Glutamatergic neuron (in vitro differentiated cells): ENCODE measurements around the gene MSH2. TPM values are rescaled to one million over a fixed set of nuclear protein-coding genes. Genes with fewer than 3 reads are reported as not detected.
"Not testable (repeated sequence)": the region's sequence is repeated elsewhere in the genome, so short reads cannot be mapped to it uniquely, and the experiment has no call there.

Experiments used
- DNase-seq: peaks from one replicate; pipeline ENCODE4 v3.0.0; 2022
- H3K27ac Mint-ChIP-seq: one replicate; pipeline ENCODE4 v1.8.0; 2020; ENCODE audit warnings: mild to moderate bottlenecking, mixed read lengths, inconsistent platforms; ENCODE audit not compliant: unreplicated experiment
- H3K27me3 Mint-ChIP-seq: one replicate; pipeline ENCODE4 v1.8.0; 2020; ENCODE audit warnings: mild to moderate bottlenecking, moderate library complexity, mixed read lengths, inconsistent platforms; ENCODE audit not compliant: unreplicated experiment
- H3K36me3 Mint-ChIP-seq: one replicate; pipeline ENCODE4 v1.8.0; 2020; ENCODE audit warnings: mild to moderate bottlenecking, mixed read lengths, inconsistent platforms; ENCODE audit not compliant: unreplicated experiment
- H3K4me1 Mint-ChIP-seq: one replicate; pipeline ENCODE4 v1.8.0; 2020; ENCODE audit warnings: mild to moderate bottlenecking, low read depth, mixed read lengths, inconsistent platforms; ENCODE audit not compliant: unreplicated experiment
- H3K4me3 Mint-ChIP-seq: one replicate; pipeline ENCODE4 v1.8.0; 2020; ENCODE audit warnings: mild to moderate bottlenecking, mixed read lengths, inconsistent platforms; ENCODE audit not compliant: unreplicated experiment
- H3K9me3 Mint-ChIP-seq: one replicate; pipeline ENCODE4 v1.8.0; 2020; ENCODE audit warnings: mild to moderate bottlenecking, moderate library complexity, mixed read lengths, inconsistent platforms; ENCODE audit not compliant: unreplicated experiment
- total RNA-seq: library from RNA; stranded (reverse); fragmentation: NEBNext Ultra II Directional; extraction: Animal tissue kit (Norgen Biotek cat#: 25700); gene quantifications from one replicate; pipeline ENCODE4 v1.2.1, GENCODE V29; 2021; ENCODE audit not compliant: unreplicated experiment
- TF ChIP-seq, protein P1 (sequence below): fragments of 200-600 bp; sonication (generic); IDR thresholded peaks from one replicate; pipeline ENCODE4 v1.5.0; 2021; ENCODE audit not compliant: partially characterized antibody, unreplicated experiment

The MSH2 gene
- total RNA-seq, 1 donor from 2014 or later = 27.9 TPM

DNA sequence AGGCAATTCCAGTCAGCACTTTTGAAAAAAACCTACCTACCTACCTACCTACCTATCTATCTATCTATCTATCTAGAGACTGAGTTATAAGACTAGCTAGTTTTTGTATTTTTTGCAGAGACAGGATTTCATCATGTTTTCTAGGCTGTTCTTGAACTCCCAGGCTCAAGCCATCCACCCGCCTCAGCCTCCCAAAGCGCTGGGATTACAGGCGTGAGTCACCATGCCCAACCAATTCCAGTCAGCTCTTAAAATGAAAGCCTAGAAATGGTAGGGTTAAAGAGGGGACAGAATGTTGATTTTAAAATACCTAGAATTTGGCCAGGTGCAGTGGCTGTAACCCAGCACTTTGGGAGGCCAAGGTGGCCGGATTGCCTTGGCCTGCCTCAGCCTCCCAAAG is 19.1 kb downstream of the MSH2 start:
- peaks cover 1% of the 10 kb centered on the region for H3K9me3 Mint-ChIP-seq
- TF ChIP-seq, protein P1, sequence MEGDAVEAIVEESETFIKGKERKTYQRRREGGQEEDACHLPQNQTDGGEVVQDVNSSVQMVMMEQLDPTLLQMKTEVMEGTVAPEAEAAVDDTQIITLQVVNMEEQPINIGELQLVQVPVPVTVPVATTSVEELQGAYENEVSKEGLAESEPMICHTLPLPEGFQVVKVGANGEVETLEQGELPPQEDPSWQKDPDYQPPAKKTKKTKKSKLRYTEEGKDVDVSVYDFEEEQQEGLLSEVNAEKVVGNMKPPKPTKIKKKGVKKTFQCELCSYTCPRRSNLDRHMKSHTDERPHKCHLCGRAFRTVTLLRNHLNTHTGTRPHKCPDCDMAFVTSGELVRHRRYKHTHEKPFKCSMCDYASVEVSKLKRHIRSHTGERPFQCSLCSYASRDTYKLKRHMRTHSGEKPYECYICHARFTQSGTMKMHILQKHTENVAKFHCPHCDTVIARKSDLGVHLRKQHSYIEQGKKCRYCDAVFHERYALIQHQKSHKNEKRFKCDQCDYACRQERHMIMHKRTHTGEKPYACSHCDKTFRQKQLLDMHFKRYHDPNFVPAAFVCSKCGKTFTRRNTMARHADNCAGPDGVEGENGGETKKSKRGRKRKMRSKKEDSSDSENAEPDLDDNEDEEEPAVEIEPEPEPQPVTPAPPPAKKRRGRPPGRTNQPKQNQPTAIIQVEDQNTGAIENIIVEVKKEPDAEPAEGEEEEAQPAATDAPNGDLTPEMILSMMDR = no peak
- no peak overlapping the region for H3K4me3 Mint-ChIP-seq
- H3K27ac Mint-ChIP-seq = no peak overlapping the region
- H3K27me3 Mint-ChIP-seq = no peaks in the 10 kb centered on the region
- DNase-seq = no peak
- H3K36me3 Mint-ChIP-seq = no peaks in the 10 kb centered on the region
- H3K4me1 Mint-ChIP-seq = no peaks in the 10 kb centered on the region

DNA sequence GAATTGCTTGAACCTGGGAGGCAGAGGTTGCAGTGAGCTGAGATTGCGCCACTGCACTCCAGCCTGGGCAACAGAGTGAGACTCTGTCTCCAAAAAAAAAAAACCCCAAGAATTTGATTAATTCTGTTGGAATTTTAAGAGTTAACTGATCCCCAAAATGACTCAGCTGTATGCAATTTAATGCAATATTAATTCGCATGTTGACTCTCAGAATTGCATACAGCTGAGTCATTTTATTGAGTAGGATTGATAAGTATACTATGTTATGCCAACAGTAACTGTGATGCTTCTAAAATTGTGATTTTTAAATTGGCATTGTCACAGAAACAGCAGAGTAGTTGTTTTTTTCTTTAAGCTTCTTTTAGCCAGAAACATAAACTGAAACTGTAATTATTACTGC is 19.6 kb downstream of the MSH2 start:
- DNase-seq = no peak
- Mint-ChIP-seq H3K9me3 (peaks cover 1% of the 10 kb centered on the region), H3K27ac (no peak overlapping the region), H3K4me3 (no peak overlapping the region), H3K4me1 (no peaks in the 10 kb centered on the region), H3K36me3 (no peaks in the 10 kb centered on the region), H3K27me3 (no peaks in the 10 kb centered on the region)
- TF ChIP-seq, protein P1 = no peak

DNA sequence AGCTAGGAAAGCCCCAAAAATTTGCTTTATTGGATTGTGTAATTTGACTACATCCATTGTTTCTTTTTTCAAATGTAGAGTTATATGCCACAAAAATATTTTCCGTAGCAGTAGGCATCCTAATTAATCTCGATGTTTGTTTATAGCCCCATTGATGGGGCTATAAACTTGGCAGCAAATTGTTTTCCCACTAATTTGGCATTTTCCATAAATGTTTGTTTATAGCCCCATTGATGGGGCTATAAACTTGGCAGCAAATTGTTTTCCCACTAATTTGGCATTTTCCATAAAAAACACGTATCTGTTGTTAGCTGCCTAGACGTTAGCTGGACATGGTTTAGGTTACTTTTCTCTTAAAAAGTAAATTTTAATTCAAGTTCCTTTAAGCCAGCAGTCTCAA is 23.8 kb downstream of the MSH2 start:
- Mint-ChIP-seq H3K4me1 (no peaks in the 10 kb centered on the region), H3K27ac (no peak overlapping the region), H3K27me3 (no peaks in the 10 kb centered on the region), H3K36me3 (peaks cover 8% of the 10 kb centered on the region), H3K9me3 (peaks cover 1% of the 10 kb centered on the region), H3K4me3 (no peak overlapping the region)
- TF ChIP-seq, protein P1 = no peak
- no peak for DNase-seq

DNA sequence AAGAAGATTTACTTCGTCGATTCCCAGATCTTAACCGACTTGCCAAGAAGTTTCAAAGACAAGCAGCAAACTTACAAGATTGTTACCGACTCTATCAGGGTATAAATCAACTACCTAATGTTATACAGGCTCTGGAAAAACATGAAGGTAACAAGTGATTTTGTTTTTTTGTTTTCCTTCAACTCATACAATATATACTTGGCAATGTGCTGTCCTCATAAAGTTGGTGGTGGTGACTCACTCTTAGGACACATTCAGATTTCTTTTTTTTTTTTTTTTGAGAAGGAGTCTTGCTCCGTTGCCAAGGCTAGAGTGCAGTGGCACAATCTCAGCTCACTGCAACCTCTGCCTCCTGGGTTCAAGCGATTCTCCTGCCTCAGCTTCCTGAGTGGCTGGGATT is 26.8 kb downstream of the MSH2 start:
- no peaks in the 10 kb centered on the region for H3K4me1 Mint-ChIP-seq
- peaks cover 18% of the 10 kb centered on the region for H3K36me3 Mint-ChIP-seq
- H3K27me3 Mint-ChIP-seq = peaks cover 2% of the 10 kb centered on the region

DNA sequence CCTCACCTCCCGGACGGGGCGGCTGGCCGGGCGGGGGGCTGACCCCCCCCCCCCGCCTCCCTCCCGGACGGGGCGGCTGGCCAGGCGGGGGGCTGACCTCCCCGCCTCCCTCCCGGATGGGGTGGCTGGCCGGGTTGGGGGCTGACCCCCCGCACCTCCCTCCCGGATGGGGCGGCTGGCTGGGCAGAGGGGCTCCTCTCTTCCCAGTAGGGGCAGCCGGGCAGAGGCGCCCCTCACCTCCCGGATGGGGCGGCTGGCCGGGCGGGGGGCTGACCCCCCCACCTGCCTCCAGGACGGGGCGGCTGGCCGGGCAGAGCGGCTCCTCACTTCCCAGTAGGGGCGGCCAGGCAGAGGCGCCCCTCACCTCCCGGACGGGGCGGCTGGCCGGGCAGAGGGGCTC is 30.1 kb downstream of the MSH2 start:
- not testable (repeated sequence) for H3K9me3 Mint-ChIP-seq, H3K27me3 Mint-ChIP-seq, H3K4me3 Mint-ChIP-seq, DNase-seq, H3K27ac Mint-ChIP-seq, H3K4me1 Mint-ChIP-seq
- H3K36me3 Mint-ChIP-seq = peaks cover 20% of the 10 kb centered on the region

More for the DNA sequence above, 26.8 kb downstream of the MSH2 start:
- TF ChIP-seq, protein P1 = no peak
- H3K4me3 Mint-ChIP-seq = no peak overlapping the region
- no peak overlapping the region for H3K27ac Mint-ChIP-seq
- no peak for DNase-seq
- H3K9me3 Mint-ChIP-seq = peaks cover 6% of the 10 kb centered on the region

DNA sequence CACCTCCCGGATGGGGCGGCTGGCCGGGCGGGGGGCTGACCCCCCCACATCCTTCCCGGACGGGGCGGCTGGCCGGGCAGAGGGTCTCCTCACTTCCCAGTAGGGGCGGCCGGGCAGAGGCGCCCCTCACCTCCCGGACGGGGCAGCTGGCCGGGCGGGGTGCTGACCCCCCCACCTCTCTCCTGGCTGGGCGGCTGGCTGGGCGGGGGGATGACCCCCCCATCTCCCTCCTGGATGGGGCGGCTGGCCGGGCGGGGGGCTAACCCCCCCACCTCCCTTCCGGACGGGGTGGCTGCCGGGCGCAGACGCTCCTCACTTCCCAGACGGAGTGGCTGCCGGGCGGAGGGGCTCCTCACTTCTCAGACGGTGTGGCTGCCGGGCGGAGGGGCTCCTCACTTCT is 30.5 kb downstream of the MSH2 start:
- not testable (repeated sequence) for H3K9me3 Mint-ChIP-seq, DNase-seq, H3K27ac Mint-ChIP-seq, H3K27me3 Mint-ChIP-seq, H3K4me3 Mint-ChIP-seq, H3K4me1 Mint-ChIP-seq
- H3K36me3 Mint-ChIP-seq = peaks cover 20% of the 10 kb centered on the region
